Peyer's patch (tissue), 4 donors: Measurements from ENCODE around the gene PCYT1A. TPM values are rescaled to one million over a fixed set of nuclear protein-coding genes. Genes with fewer than 3 reads are reported as not detected.

Experiments
- DNase-seq, 3 donors: peaks; one replicate each; pipeline ENCODE4 v3.0.0-alpha.2; 2017 to 2019
- H3K27ac ChIP-seq, 4 donors: fragments of 200-600 bp; sonication (generic); one replicate each; pipeline ENCODE4 v1.5.1; 2016 to 2019
- H3K27me3 ChIP-seq, 2 donors: fragments of 200-600 bp; sonication (generic); one replicate each; pipeline ENCODE4 v1.5.1; 2019
- H3K36me3 ChIP-seq, 3 donors: fragments of 200-600 bp; sonication (generic); one replicate each; pipeline ENCODE4 v1.5.1; 2016 to 2019
- H3K4me1 ChIP-seq, 4 donors: fragments of 200-600 bp; sonication (generic); one replicate each; pipeline ENCODE4 v1.5.1; 2016 to 2019
- H3K4me3 ChIP-seq, 4 donors: fragments of 200-600 bp; sonication (generic); 1 replicate in 3 of 4; 2 replicates in 1 of 4; pipeline ENCODE4 v1.5.1; 2016 to 2019; ENCODE audit warnings: mild to moderate bottlenecking in 1 of 4
- H3K9me3 ChIP-seq, 4 donors: fragments of 200-600 bp; sonication (generic); one replicate each; pipeline ENCODE4 v1.5.1; 2016 to 2019; ENCODE audit warnings: mild to moderate bottlenecking in 1 of 4
- CTCF ChIP-seq, 6 experiments: fragments of 450-650 bp in 4 of 6; fragments of 200-600 bp in 2 of 6; sonication (generic) in 1 of 6; IDR thresholded peaks; one replicate each; pipeline ENCODE4 v1.5.1; 2017 to 2019; ENCODE audit warnings: antibody characterized with exemption in 6 of 6, mild to moderate bottlenecking in 3 of 6, moderate library complexity in 1 of 6
- POLR2A ChIP-seq, 2 donors: fragments of 450-650 bp; IDR thresholded peaks; one replicate each; pipeline ENCODE4 v1.5.1; 2017; ENCODE audit warnings: antibody characterized with exemption in 2 of 2, mild to moderate bottlenecking in 2 of 2, moderate library complexity in 2 of 2
- total RNA-seq, 4 donors: library from RNA; depleted of rRNA; stranded (reverse); fragments of >200 nt; gene quantifications; one replicate each; pipeline ENCODE4 v1.1.0, GENCODE V29; 2016

PCYT1A gene
- total RNA-seq, 4 donors from 2014 or later = 168 to 211 (median 177) TPM

GRCh38 chr3:196298521-196298920 is 11.0 kb upstream of the PCYT1A start:
- DNase-seq = no peak
- no peaks in the 10 kb centered on the region for H3K9me3 ChIP-seq
- no peaks in the 10 kb centered on the region for H3K4me1 ChIP-seq
- no peak overlapping the region for H3K27ac ChIP-seq
- no peak overlapping the region for H3K4me3 ChIP-seq
- no peaks in the 10 kb centered on the region for H3K36me3 ChIP-seq
- no peak for TF ChIP-seq CTCF (IDR thresholded peaks at IDR 0.05)
- TF ChIP-seq POLR2A (IDR thresholded peaks at IDR 0.05) = no peak
- no peaks in the 10 kb centered on the region for H3K27me3 ChIP-seq

GRCh38 chr3:196292286-196292923 is 4.9 kb upstream of the PCYT1A start:
- H3K4me3 ChIP-seq = no peak overlapping the region
- H3K27me3 ChIP-seq = no peaks in the 10 kb centered on the region
- H3K27ac ChIP-seq = peak overlapping the region in 2 of 4 donors; percentile 34 to 61
- no peaks in the 10 kb centered on the region for H3K9me3 ChIP-seq
- no peaks in the 10 kb centered on the region for H3K36me3 ChIP-seq
- no peaks in the 10 kb centered on the region for H3K4me1 ChIP-seq
- peak in 1 of 3 donors; percentile 48 for DNase-seq
- TF ChIP-seq CTCF (IDR thresholded peaks at IDR 0.05) = peak in 3 of 6 experiments; percentile 23 to 35 (median 31)
- no peak for TF ChIP-seq POLR2A (IDR thresholded peaks at IDR 0.05)

- no peaks in the 10 kb centered on the region for H3K27me3 ChIP-seq
- peaks cover 0 to 28% (median 2%) of the 10 kb centered on the region in 4 donors for H3K4me1 ChIP-seq
- H3K4me3 ChIP-seq = peak overlapping the region; percentile 61 to 83 (median 74)
- H3K27ac ChIP-seq = peak overlapping the region; percentile 89 to 92 (median 90)
- TF ChIP-seq POLR2A (IDR thresholded peaks at IDR 0.05) (no peak), CTCF (IDR thresholded peaks at IDR 0.05) (no peak)
- no peak for DNase-seq
- H3K36me3 ChIP-seq = no peaks in the 10 kb centered on the region
- H3K9me3 ChIP-seq = no peaks in the 10 kb centered on the region
These were observed 575 bp upstream of the PCYT1A start for GRCh38 chr3:196288141-196288460.

GRCh38 chr3:196287090-196287439 is 461 bp downstream of the PCYT1A start:
- peak overlapping the region; percentile 89 to 92 (median 90) for H3K27ac ChIP-seq
- H3K36me3 ChIP-seq = no peaks in the 10 kb centered on the region
- H3K4me1 ChIP-seq = peaks cover 0 to 35% (median 2%) of the 10 kb centered on the region in 4 donors
- H3K9me3 ChIP-seq = no peaks in the 10 kb centered on the region
- TF ChIP-seq POLR2A (IDR thresholded peaks at IDR 0.05) (no peak), CTCF (IDR thresholded peaks at IDR 0.05) (no peak)
- H3K27me3 ChIP-seq = no peaks in the 10 kb centered on the region
- peak overlapping the region; percentile 61 to 83 (median 74) for H3K4me3 ChIP-seq
- DNase-seq = peak in 1 of 3 donors; percentile 40

GRCh38 chr3:196284396-196284795 is 3.1 kb downstream of the PCYT1A start:
- Histone ChIP-seq H3K4me3 (peak overlapping the region in 1 of 4 donors; percentile 12), H3K4me1 (peaks cover 0 to 37% (median 4%) of the 10 kb centered on the region in 4 donors), H3K9me3 (no peaks in the 10 kb centered on the region), H3K27ac (no peak overlapping the region), H3K36me3 (no peaks in the 10 kb centered on the region), H3K27me3 (no peaks in the 10 kb centered on the region)
- DNase-seq = no peak
- TF ChIP-seq CTCF (IDR thresholded peaks at IDR 0.05) = no peak
- no peak for TF ChIP-seq POLR2A (IDR thresholded peaks at IDR 0.05)
